ENCODE measurements around the gene TDRD1.

DNA sequence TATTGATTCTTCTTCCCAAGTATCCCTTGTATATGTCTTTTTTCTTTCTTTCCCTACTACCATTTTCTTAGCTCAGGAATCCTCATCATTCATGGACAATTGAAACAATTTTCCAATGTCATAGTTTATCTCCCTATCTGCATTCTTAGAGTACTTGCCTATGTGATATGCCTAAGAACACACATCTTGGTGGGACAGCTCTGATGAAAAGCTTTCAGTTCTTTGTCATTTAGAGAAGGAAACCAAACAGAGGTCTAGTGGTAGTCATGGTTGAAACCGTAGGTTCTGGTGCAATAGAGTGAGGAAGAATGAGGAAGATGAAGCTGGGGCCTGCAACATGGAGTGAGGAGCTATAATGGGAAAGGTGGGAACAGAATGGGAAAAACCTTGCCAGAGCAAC, 28.2 kb downstream of the TDRD1 start:
- TF ChIP-seq, protein P1, sequence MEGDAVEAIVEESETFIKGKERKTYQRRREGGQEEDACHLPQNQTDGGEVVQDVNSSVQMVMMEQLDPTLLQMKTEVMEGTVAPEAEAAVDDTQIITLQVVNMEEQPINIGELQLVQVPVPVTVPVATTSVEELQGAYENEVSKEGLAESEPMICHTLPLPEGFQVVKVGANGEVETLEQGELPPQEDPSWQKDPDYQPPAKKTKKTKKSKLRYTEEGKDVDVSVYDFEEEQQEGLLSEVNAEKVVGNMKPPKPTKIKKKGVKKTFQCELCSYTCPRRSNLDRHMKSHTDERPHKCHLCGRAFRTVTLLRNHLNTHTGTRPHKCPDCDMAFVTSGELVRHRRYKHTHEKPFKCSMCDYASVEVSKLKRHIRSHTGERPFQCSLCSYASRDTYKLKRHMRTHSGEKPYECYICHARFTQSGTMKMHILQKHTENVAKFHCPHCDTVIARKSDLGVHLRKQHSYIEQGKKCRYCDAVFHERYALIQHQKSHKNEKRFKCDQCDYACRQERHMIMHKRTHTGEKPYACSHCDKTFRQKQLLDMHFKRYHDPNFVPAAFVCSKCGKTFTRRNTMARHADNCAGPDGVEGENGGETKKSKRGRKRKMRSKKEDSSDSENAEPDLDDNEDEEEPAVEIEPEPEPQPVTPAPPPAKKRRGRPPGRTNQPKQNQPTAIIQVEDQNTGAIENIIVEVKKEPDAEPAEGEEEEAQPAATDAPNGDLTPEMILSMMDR (IDR thresholded peaks at IDR 0.05): no peak
- no peak for TF ChIP-seq POLR2A (IDR thresholded peaks at IDR 0.05)
